22Rv1 (cell line): ENCODE data around the gene PCED1B.

Experiments used
- ZFX ChIP-seq: fragments of 450-650 bp; IDR thresholded peaks from 2 replicates; pipeline ENCODE4 v1.6.1; 2017; ENCODE audit warnings: antibody characterized with exemption, borderline replicate concordance
- TF ChIP-seq, protein P1 (sequence below): fragments of 450-650 bp; IDR thresholded peaks from 2 replicates; pipeline ENCODE4 v1.5.1; 2017; ENCODE audit warnings: mild to moderate bottlenecking

DNA sequence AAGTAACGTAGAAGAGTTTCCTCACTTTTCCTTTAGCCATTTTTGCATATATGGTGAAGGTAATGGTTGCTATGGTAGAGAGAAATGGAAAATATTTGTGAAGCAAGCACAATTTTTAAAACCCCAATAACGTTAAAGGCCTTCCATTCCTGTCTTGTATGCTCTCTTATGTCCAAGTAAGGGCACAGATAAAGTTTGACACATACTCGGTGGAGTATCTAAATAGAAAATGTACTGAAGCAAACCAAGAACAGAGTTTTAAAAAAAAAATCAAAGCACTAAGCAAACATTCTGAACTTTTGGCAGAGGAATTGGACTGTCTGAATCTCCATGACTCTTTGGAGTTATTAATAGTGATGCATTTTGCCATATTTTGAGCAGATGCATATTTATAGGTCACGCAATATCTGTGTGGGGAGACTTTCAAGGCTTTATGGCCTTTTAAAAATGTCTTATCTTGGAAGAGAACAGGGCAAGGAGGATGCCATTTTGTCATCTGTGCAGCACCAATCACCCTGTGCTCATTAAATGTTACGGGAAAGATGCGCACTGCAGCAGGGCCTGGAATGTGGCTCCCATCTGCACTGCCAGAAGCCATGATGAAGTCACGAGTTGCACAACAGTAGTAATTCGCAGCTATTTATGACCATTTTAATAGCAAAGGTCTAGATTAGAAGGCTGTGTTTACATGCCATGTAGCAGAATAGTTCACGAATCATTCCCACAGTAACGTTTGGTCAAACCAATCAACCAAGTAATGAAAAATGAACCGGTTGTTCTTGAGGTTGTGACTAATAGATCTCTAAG lies 23.6 kb downstream of the PCED1B start:
- TF ChIP-seq, protein P1, sequence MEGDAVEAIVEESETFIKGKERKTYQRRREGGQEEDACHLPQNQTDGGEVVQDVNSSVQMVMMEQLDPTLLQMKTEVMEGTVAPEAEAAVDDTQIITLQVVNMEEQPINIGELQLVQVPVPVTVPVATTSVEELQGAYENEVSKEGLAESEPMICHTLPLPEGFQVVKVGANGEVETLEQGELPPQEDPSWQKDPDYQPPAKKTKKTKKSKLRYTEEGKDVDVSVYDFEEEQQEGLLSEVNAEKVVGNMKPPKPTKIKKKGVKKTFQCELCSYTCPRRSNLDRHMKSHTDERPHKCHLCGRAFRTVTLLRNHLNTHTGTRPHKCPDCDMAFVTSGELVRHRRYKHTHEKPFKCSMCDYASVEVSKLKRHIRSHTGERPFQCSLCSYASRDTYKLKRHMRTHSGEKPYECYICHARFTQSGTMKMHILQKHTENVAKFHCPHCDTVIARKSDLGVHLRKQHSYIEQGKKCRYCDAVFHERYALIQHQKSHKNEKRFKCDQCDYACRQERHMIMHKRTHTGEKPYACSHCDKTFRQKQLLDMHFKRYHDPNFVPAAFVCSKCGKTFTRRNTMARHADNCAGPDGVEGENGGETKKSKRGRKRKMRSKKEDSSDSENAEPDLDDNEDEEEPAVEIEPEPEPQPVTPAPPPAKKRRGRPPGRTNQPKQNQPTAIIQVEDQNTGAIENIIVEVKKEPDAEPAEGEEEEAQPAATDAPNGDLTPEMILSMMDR = no peak
- TF ChIP-seq ZFX = no peak
